Lower lobe of right lung (tissue), 2 donors: ENCODE measurements around the gene FOXC2. TPM values are rescaled to one million over a fixed set of nuclear protein-coding genes. Genes with fewer than 3 reads are reported as not detected.
A peak's percentile ranks its signal among the peaks of the same experiment; 100 is the strongest.

ENCODE experiments used
- ATAC-seq, 2 donors: fragments of 200-7000 bp; cut with Tn5 transposase; one replicate each; pipeline ENCODE4 v1.9.1; 2020 to 2022; ENCODE audit warnings: mild to moderate bottlenecking in 2 of 2, moderate library complexity in 2 of 2
- DNase-seq: peaks from one replicate; pipeline ENCODE4 v3.0.0-alpha.2; 2020
- H3K27ac ChIP-seq: fragments of 200-600 bp; one replicate; pipeline ENCODE4 v1.8.0; 2022
- H3K27me3 ChIP-seq: fragments of 200-600 bp; one replicate; pipeline ENCODE4 v1.8.0; 2022; ENCODE audit warnings: low read depth
- H3K36me3 ChIP-seq: fragments of 200-600 bp; one replicate; pipeline ENCODE4 v1.8.0; 2022; ENCODE audit warnings: mild to moderate bottlenecking
- H3K4me1 ChIP-seq: fragments of 200-600 bp; one replicate; pipeline ENCODE4 v1.8.0; 2022
- H3K4me3 ChIP-seq: fragments of 200-600 bp; one replicate; pipeline ENCODE4 v1.8.0; 2022; ENCODE audit warnings: mild to moderate bottlenecking
- H3K9me3 ChIP-seq: fragments of 200-600 bp; one replicate; pipeline ENCODE4 v1.8.0; 2022
- intact Hi-C: fragments of 100-400 bp; cut with DNase I; formaldehyde crosslinking; loops from one replicate; pipeline ENCODE4 v1.11.0; 2022
- total RNA-seq: library from RNA; stranded (reverse); fragmentation: NEBNext Ultra II Directional; extraction: Animal tissue kit (Norgen Biotek cat#: 25700); gene quantifications from one replicate; pipeline ENCODE4 v1.2.1, GENCODE V29; 2021
- TF ChIP-seq, protein P1 (sequence below): fragments of 200-600 bp; IDR thresholded peaks from one replicate; pipeline ENCODE4 v1.8.0; 2022; ENCODE audit warnings: antibody characterized with exemption, mild to moderate bottlenecking
- donor health status: DM: no; HTN: yes; CAD: no; lungs with severe emphysema.

Gene FOXC2
- total RNA-seq, 1 donor from 2014 or later: 1.6 TPM

DNA sequence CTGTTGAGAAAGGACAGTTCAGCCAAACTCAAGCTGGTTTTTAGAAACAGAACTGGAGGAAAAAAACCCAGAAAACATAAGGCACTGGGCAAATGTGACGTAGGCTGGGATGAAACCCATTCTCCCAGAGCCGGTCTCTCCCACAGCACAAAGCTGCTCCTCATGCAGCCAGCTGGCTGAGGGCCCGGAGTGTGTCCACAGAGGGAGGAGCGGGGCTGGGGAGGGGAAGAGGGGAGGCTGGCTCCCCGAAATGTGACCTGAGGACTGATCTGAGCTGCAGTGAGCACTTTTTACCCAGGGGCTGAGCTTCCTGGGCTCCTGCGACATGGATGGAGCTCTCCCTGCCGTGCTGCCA is 35.5 kb upstream of the FOXC2 start:
- peak; percentile 33 to 36 for ATAC-seq
- TF ChIP-seq, protein P1, sequence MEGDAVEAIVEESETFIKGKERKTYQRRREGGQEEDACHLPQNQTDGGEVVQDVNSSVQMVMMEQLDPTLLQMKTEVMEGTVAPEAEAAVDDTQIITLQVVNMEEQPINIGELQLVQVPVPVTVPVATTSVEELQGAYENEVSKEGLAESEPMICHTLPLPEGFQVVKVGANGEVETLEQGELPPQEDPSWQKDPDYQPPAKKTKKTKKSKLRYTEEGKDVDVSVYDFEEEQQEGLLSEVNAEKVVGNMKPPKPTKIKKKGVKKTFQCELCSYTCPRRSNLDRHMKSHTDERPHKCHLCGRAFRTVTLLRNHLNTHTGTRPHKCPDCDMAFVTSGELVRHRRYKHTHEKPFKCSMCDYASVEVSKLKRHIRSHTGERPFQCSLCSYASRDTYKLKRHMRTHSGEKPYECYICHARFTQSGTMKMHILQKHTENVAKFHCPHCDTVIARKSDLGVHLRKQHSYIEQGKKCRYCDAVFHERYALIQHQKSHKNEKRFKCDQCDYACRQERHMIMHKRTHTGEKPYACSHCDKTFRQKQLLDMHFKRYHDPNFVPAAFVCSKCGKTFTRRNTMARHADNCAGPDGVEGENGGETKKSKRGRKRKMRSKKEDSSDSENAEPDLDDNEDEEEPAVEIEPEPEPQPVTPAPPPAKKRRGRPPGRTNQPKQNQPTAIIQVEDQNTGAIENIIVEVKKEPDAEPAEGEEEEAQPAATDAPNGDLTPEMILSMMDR: no peak
- no peak overlapping the region for H3K27ac ChIP-seq

DNA sequence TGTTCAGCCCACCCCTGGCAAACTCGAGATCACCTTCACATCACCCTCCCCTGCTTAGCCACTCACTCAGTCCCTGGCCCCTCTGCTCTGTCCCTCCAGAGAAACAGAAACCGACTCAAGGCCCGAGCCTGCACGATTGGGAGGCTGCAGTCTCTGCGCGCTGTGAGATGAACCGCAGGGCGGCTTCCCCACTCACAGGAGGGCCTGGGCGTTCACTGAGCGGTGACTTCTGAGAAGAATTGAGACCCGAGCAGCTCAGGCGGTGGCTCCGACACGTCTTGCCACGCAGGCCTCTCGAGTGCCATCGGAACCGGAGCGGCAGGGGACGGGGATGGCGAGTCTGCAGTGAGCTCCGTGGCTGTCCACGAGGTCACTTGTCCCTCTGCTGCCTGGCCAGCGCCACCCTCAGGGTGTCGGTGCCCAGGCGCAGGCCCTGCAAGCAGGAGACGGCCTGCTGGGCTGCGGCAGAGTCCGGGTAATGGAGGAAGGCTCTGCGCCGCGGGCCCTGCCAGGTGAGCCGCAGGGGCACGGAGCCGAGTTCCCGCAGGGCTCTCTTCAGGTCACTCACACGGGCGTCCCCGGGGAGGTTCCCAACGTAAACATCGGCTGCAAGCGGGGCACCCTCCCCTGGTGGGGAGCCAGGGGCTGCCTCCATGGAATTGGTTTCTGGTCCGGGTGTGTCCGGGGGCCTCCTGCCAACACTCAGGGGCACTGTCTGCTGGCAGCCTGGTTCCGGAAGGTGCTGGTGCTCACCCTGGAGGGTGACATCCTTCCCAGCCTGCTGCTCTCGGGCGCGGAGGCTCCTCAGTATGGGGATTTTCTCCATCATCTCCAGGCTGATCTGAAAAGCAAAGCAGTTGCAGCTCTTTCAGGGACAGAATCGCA is 34.7 kb upstream of the FOXC2 start:
- ATAC-seq (no peak), DNase-seq (no peak)
- Histone ChIP-seq H3K27me3 (no peaks in the 10 kb centered on the region), H3K36me3 (peaks cover 36% of the 10 kb centered on the region), H3K4me3 (no peak overlapping the region), H3K4me1 (no peaks in the 10 kb centered on the region), H3K27ac (no peak overlapping the region), H3K9me3 (no peaks in the 10 kb centered on the region)
- TF ChIP-seq, protein P1: no peak
- intact Hi-C loops: no loop called here

More for the DNA sequence above, 35.5 kb upstream of the FOXC2 start:
- intact Hi-C loops: no loop called here
- Histone ChIP-seq H3K36me3 (peaks cover 30% of the 10 kb centered on the region), H3K4me1 (no peaks in the 10 kb centered on the region), H3K4me3 (no peak overlapping the region), H3K27me3 (no peaks in the 10 kb centered on the region), H3K9me3 (no peaks in the 10 kb centered on the region)
- DNase-seq: no peak

GRCh38 chr16:86532526-86532815 is 34.2 kb upstream of the FOXC2 start:
- ATAC-seq: no peak
- intact Hi-C loops: no loop called here
- TF ChIP-seq, protein P1: no peak

DNA sequence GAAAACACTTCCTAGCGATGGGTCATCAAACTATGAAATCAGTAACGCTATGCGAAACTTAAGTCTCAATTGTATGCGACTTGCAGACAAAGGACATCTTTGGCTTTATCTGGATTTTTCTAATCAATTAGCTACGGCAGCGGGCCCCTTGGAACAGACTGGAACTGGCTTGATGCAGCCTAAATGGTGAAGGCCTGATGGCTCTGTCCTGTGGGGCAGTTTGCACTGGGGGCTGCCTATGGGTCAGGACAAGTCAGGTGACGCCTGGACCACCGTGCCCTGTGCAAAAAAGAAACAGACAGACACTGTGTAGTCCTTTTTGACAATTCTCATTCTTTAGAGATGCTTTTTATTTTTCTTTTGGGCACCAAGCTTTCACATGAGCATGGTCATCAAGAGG is 33.6 kb upstream of the FOXC2 start:
- Histone ChIP-seq H3K9me3 (no peaks in the 10 kb centered on the region), H3K4me3 (no peak overlapping the region), H3K36me3 (peaks cover 48% of the 10 kb centered on the region), H3K4me1 (no peaks in the 10 kb centered on the region), H3K27ac (no peak overlapping the region), H3K27me3 (no peaks in the 10 kb centered on the region)
- DNase-seq: no peak
- no peak for ATAC-seq
- TF ChIP-seq, protein P1: no peak
- intact Hi-C loops: no loop called here

More at GRCh38 chr16:86532526-86532815, 34.2 kb upstream of the FOXC2 start:
- Histone ChIP-seq H3K36me3 (peaks cover 42% of the 10 kb centered on the region), H3K27me3 (no peaks in the 10 kb centered on the region), H3K4me1 (no peaks in the 10 kb centered on the region), H3K9me3 (no peaks in the 10 kb centered on the region), H3K4me3 (no peak overlapping the region), H3K27ac (no peak overlapping the region)
- DNase-seq: no peak

- H3K27ac ChIP-seq: no peak overlapping the region
- H3K36me3 ChIP-seq: peaks cover 56% of the 10 kb centered on the region
- intact Hi-C loops: no loop called here
Measured at GRCh38 chr16:86533767-86534351, 32.8 kb upstream of the FOXC2 start.

More at GRCh38 chr16:86533767-86534351, 32.8 kb upstream of the FOXC2 start:
- ATAC-seq (no peak), DNase-seq (no peak)
- Histone ChIP-seq H3K9me3 (no peaks in the 10 kb centered on the region), H3K4me3 (no peak overlapping the region), H3K4me1 (no peaks in the 10 kb centered on the region), H3K27me3 (no peaks in the 10 kb centered on the region)
- TF ChIP-seq, protein P1: no peak
